HG03039 (cell line): Measurements from ENCODE around the gene RABGAP1L.
"Not testable (repeated sequence)": the region's sequence is repeated elsewhere in the genome, so short reads cannot be mapped to it uniquely, and the experiment has no call there.

ENCODE experiments used
- ATAC-seq: cut with Tn5 transposase; IDR thresholded peaks from one replicate; pipeline ENCODE4 v1.9.1; 2021; ENCODE audit warnings: mild to moderate bottlenecking, moderate library complexity; ENCODE audit not compliant: unreplicated experiment

RABGAP1L gene

DNA sequence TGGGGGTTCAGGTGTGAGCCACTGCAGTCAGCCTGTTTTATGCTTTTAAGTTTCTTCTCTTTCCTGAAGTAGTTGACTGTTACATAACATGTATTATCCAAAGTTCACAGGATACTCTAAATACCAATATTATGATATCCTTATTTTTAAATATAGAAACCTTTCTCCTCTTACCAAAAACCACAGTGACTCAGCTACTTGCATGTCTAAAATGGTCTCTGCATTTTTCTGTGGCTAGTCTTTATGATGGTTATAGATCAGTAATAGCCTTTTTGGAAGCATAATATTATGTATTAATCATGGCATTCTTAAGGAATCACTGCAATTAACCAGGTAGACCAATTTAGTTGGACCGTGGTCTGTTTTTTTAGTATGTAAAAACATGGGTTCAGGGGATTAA, 629.7 kb downstream of the RABGAP1L start:
- no peak for ATAC-seq

DNA sequence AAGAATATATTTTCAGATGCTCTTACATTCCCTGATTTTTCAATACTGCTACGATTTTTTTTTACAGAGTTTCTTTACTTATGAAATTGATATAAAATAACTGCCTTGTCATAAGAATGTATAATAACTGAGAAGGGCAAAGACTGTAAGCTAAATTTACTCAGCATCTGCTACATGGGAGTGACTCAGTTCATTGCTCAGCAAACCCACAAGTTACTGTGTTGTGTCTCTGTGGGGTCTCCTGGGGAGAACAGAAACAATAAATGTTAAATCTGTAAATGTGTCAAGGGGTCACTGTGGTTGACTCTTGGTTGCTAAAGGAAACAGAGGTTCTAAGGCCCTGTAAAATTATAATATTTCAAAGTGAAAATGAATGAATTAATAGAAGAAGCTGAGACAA, 630.1 kb downstream of the RABGAP1L start:
- peak; percentile 55 for ATAC-seq

- no peak for ATAC-seq
Observed at GRCh38 chr1:174791863-174792262, 632.5 kb downstream of the RABGAP1L start.

DNA sequence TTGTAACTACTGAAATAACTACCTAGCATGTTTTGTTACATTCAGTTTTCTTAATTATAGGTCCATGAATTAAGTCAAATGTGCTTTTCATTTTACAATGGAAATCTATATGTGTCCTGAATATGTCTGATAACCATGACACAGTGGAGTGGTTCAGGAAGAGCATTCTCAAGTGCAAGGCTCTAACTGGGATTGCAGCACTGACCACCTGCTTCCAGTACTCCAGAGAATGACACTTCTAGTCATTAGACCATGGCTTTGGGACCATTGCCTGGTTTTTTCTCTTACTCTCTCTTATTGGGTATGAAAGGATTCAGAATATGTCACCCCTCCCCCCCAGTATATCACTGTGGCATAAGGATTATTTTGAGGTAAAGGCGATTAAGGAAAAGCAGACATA, 635.5 kb downstream of the RABGAP1L start:
- no peak for ATAC-seq

DNA sequence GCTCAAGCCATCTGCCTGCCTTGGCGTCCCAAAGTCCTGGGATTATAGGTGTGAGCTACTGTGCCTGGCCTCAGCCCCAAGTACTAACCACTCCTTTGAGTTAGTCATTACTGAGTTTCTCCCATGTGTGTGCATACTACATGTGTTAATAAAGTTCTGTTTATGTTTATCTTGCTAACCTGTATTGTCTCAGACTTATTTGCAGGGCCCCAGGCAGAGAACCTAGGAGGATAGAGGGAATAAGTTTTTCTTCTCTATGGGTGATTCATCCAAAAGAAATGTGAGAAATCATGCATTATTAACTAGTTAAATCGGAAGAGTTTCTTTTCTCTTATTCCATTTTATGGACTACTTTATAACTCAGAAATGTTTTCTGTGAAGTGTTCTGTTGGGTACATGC, 636.5 kb downstream of the RABGAP1L start:
- ATAC-seq: no peak

DNA sequence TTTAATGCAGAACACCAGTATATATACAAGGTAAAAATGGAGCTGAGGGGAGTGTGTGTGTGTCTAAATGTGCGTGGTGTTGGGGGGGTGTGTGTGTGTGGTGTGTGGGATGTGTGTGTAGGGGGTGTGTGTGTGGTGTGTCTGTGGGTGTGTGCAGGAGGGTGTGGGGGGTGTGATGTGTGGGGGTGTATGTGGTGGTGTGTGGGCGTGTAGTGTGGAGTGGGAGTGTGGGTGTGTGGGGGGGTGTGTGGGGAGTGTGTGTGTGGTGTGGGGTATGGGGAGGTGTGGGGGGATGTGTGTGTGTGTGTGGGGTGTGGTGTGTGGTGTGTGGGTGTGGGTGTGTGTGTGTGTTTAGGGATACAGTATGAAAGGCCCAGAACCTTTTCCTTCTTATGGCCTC, 638.1 kb downstream of the RABGAP1L start:
- ATAC-seq: no peak

- ATAC-seq: no peak
Observed at GRCh38 chr1:174799136-174799479, 639.8 kb downstream of the RABGAP1L start.

GRCh38 chr1:174800216-174800851, 641.0 kb downstream of the RABGAP1L start:
- ATAC-seq: no peak

DNA sequence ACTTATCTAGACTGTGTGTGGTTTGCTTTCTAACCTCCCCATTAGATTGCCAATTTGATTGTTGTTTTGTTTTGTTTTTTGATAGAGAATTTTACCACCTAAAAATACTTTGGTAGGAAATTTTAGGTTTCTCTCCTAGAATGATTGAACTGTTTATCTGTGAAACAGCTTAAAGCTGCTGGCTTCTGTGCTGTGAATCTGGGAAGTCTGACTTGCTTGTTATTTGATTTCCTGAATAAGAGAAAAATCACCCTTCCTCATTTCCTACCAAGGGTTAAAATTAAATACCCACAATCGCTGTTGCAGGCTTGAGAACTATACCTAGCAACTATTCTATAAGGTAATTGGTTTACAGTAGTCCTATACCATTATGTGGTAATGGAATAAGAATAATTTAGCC, 641.6 kb downstream of the RABGAP1L start:
- no peak for ATAC-seq

DNA sequence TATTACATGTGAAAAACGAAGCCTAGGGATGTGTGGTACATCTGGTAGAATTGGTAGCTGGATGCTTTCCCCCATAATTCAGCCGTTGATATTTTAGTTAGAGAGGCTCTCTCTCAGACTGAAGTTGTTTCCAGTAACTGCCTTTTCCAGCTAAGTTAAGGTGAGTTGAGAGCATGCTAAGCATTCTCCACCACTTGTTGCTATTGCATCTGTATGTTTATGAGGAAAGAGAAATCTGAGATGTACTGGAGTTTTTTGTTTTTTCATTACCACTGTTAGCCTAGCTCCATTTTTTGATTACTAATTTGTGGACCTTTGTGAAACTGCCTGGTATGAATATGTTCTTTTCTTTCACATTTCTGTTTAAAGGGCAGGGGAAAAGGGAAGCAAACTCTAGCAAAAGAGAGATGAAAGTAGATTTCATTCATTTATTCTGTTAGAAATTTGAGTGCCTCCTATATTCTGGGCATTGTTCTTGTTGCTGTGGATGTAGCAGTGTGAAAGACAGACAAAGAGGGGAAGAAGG, 650.5 kb downstream of the RABGAP1L start:
- ATAC-seq: no peak

DNA sequence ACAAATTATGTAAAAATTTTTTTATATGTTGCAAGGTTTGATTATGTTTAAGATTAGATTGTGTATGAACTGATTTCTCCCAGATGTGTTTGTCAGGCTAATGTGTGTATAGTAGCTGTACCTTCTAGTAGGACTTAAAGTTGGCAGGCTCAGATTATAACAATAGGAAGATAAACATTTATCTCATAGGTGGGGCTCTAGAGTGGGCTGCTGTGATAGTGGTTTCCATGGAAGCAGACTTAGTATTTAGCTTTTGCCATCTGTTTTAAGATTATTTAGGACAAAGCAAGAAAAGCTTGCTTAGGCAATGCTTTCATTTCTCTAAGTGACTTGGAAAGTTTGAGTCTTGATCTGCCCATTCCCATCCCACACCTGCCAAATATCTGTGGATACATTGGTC, 652.7 kb downstream of the RABGAP1L start:
- ATAC-seq: no peak

DNA sequence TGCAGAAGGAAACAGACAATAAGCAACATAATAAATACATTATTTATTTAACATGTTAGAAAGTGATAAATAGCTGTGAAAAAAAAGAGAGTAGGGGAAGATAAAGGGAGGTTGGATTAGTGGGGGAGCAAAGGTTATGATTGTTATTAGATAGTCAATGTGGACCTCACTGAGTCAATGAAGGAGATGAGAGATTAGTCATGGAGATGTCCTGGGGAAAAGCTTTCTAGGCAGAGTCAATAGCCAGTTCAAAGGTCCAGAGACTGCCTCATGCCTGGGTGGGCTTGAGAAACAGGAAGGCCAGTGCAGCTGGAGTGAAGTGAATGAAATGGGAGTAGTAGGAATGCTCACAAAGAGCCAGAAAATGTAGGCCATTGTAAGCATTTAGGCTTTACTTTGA, 653.3 kb downstream of the RABGAP1L start:
- no peak for ATAC-seq

DNA sequence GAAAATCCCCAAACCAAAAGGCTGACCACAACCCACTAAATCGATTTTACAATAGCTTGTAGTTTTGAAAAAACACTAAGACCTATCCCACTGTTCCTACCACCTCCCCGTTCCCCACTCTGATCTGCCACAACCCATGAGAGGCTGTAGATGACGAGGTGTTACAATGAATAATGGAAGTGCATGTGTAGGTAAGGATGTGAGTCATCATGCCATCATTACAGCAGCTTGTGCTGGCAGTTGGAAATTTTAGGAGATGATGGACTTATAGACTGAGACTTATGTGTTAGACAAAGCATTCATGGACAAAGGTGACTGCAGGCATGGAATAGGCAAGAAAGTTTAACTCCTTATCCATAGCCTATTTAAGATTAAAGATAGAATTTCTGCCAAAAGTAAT, 655.7 kb downstream of the RABGAP1L start:
- ATAC-seq: no peak

- ATAC-seq: peak; percentile 55
Observed at GRCh38 chr1:174815474-174815908, 656.2 kb downstream of the RABGAP1L start.

DNA sequence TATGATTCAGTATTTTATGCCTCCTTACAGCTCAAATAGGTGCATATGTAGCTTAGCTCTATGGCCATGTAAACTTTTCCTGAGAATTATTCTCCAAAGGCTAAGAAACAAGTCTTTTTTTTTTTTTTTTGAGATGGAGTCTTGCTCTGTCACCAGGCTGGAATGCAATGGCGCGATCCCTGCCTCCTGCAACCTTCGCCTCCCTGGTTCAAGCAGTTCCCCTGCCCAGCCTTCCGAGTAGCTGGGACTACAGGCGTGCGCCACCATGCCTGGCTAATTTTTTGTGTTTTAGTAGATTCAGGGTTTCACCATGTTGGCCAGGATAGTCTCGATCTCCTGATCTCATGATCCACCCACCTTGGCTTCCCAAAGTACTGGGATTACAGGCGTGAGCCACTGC, 657.3 kb downstream of the RABGAP1L start:
- not testable (repeated sequence) for ATAC-seq

DNA sequence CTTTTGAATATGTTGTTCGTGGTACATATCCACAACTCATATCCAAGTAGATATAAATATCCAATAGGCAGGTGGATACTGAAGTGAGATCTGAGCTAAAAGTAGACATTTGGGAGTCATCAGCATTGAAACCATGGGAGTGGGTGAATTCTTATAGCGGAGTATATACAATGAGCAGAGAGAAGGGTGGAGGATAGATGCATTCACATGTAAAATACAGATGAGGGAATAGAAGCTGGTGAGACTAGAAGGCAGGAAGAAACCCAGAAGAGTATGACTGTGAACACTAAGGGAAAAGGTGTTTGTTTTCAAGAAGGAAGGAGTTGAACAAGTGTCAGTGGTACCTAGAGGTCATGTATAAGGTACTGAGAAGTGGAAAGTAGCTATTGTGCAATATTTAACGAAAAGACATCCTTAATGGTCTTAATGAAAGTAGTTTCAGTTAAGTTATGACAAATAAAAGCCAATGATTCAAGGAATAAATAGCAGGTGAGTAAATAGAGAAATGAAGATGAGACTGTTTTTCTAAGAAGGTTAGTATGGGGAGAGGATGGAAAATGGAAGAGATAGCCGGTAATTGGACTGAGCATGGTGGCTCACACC, 658.8 kb downstream of the RABGAP1L start:
- no peak for ATAC-seq

- ATAC-seq: no peak
Observed at GRCh38 chr1:174818951-174819350, 659.6 kb downstream of the RABGAP1L start.

GRCh38 chr1:174819596-174819995, 660.3 kb downstream of the RABGAP1L start:
- ATAC-seq: no peak

- no peak for ATAC-seq
Observed at GRCh38 chr1:174825127-174825526, 665.8 kb downstream of the RABGAP1L start.

- no peak for ATAC-seq
Observed at GRCh38 chr1:174825806-174826205, 666.5 kb downstream of the RABGAP1L start.

DNA sequence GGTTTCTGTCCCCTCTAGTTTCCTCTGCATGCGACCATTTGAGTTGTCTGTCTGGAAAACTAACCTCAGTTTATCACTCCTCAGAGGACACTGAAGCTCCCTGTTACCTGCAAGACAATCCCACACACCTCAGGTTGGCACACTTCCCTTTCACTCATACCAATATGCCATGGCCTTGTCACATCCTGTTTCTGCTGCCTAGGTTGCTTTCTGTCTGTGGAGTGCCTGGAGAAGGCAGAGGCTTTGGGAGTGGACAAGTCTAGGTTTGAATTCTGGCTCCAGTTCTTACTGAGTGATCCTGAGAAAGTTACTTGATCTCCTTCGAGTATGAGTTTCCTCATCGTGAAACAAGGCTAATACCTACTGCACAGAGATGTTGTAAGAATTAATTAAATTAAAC, 668.9 kb downstream of the RABGAP1L start:
- no peak for ATAC-seq

- ATAC-seq: no peak
Observed at GRCh38 chr1:174829990-174830389, 670.7 kb downstream of the RABGAP1L start.

- no peak for ATAC-seq
Observed at GRCh38 chr1:174836543-174836942, 677.2 kb downstream of the RABGAP1L start.
